Smooth muscle cell (in vitro differentiated cells): ENCODE results near the gene ZNF619. TPM values are rescaled to one million over a fixed set of nuclear protein-coding genes. Genes with fewer than 3 reads are reported as not detected.

Experiments
- DNase-seq: peaks from one replicate; lab custom pipeline; 2025; ENCODE audit not compliant: unreplicated experiment; lab: John Stamatoyannopoulos, UW
- H2AFZ ChIP-seq: fragments of 200-600 bp; sonication (generic); 2 replicates; pipeline ENCODE4 v1.6.0; 2016; ENCODE audit warnings: antibody characterized with exemption, low read depth, mild to moderate bottlenecking
- H3F3A ChIP-seq: fragments of 200-600 bp; sonication (generic); 2 replicates; pipeline ENCODE4 v1.6.0; 2017; ENCODE audit warnings: antibody characterized with exemption, low read depth
- H3K27ac ChIP-seq: fragments of 200-600 bp; sonication (generic); 2 replicates; pipeline ENCODE4 v1.5.1; 2016; ENCODE audit warnings: low read depth, mild to moderate bottlenecking
- H3K27me3 ChIP-seq: fragments of 200-600 bp; sonication (generic); 2 replicates; pipeline ENCODE4 v1.6.1; 2016; ENCODE audit warnings: low read depth, mild to moderate bottlenecking
- H3K36me3 ChIP-seq: fragments of 200-600 bp; sonication (generic); 2 replicates; pipeline ENCODE4 v1.5.1; 2016; ENCODE audit warnings: low read depth
- H3K4me1 ChIP-seq: fragments of 200-600 bp; sonication (generic); 2 replicates; pipeline ENCODE4 v1.5.1; 2016; ENCODE audit warnings: low read depth
- H3K4me2 ChIP-seq: fragments of 200-600 bp; sonication (generic); 2 replicates; pipeline ENCODE4 v1.6.0; 2016; ENCODE audit warnings: mild to moderate bottlenecking
- H3K4me3 ChIP-seq: fragments of 200-600 bp; sonication (generic); 2 replicates; pipeline ENCODE4 v1.5.1; 2016; ENCODE audit warnings: mild to moderate bottlenecking
- H3K79me2 ChIP-seq: fragments of 200-600 bp; sonication (generic); 2 replicates; pipeline ENCODE4 v1.6.0; 2016; ENCODE audit warnings: low read depth, mild to moderate bottlenecking
- H3K9ac ChIP-seq: fragments of 200-600 bp; sonication (generic); 2 replicates; pipeline ENCODE4 v1.6.0; 2016; ENCODE audit warnings: low read depth
- H3K9me3 ChIP-seq: fragments of 200-600 bp; sonication (generic); replicated peaks from 2 replicates; pipeline ENCODE4 v1.5.1; 2016; ENCODE audit warnings: low read depth
- H4K20me1 ChIP-seq: fragments of 200-600 bp; sonication (generic); 2 replicates; pipeline ENCODE4 v1.6.0; 2016; ENCODE audit warnings: low read depth
- WGBS: methylation state at CpG from one replicate; pipeline ENCODE4 v1.1.7; 2016; ENCODE audit warnings: low lambda C conversion rate; 5-methylcytosine and 5-hydroxymethylcytosine counted together
- polyA plus RNA-seq: library from polyadenylated mRNA; unstranded; fragments of >200 nt; fragmentation: Nextera tagmentation; extraction: Ambion mirVana; gene quantifications from 2 replicates; pipeline ENCODE4 v1.2.1, GENCODE V29; 2016
- total RNA-seq: library from RNA; depleted of rRNA; stranded (reverse); fragments of >200 nt; gene quantifications from 2 replicates; pipeline ENCODE4 v1.2.3, GENCODE V29; 2014
- TF ChIP-seq, protein P1 (sequence below): fragments of 200-600 bp; sonication (generic); IDR thresholded peaks from 2 replicates; pipeline ENCODE4 v1.5.1; 2017; ENCODE audit warnings: borderline replicate concordance, mild to moderate bottlenecking, antibody characterized with exemption; ENCODE audit not compliant: insufficient read depth, poor library complexity, severe bottlenecking

The ZNF619 gene
- total and polyA plus RNA-seq, 2 experiments from 2014 or later, result 0.70 to 2.5 TPM

DNA sequence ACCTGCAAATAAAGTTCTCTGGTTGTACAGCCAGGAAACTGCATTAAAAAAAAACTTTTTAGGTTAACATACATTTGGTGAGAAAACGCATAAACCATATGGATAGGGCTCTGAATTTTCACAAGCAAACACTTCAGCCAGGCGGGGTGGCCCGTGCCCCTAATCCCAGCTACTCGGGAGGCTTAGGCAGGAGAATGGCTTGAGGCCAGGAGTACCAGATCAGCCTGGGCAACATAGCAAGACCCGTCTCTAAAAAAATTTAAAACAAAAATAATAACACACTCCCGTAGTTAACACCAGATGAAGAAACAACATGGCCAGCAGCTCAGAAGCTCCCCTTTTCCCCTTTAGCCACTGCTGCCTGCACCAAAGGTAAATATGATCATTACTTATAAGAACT, 23.0 kb upstream of the ZNF619 start:
- no peaks in the 10 kb centered on the region for H3K27me3 ChIP-seq
- H3K4me2 ChIP-seq, result peak overlapping the region; percentile 95
- H3K9me3 ChIP-seq, result no peaks in the 10 kb centered on the region
- H3K4me3 ChIP-seq, result peak overlapping the region; percentile 63
- H3K9ac ChIP-seq, result peak overlapping the region; percentile 63
- no peak for DNase-seq
- H3K36me3 ChIP-seq, result no peaks in the 10 kb centered on the region
- 55% methylated on average over 6 of the region's 6 CpGs for WGBS
- peaks cover 15% of the 10 kb centered on the region for H4K20me1 ChIP-seq
- H3K4me1 ChIP-seq, result peaks cover 15% of the 10 kb centered on the region
- H3K79me2 ChIP-seq, result peaks cover 18% of the 10 kb centered on the region
- peak overlapping the region; percentile 83 for H3K27ac ChIP-seq
- H3F3A ChIP-seq, result peaks cover under 1% of the 10 kb centered on the region
- TF ChIP-seq, protein P1, sequence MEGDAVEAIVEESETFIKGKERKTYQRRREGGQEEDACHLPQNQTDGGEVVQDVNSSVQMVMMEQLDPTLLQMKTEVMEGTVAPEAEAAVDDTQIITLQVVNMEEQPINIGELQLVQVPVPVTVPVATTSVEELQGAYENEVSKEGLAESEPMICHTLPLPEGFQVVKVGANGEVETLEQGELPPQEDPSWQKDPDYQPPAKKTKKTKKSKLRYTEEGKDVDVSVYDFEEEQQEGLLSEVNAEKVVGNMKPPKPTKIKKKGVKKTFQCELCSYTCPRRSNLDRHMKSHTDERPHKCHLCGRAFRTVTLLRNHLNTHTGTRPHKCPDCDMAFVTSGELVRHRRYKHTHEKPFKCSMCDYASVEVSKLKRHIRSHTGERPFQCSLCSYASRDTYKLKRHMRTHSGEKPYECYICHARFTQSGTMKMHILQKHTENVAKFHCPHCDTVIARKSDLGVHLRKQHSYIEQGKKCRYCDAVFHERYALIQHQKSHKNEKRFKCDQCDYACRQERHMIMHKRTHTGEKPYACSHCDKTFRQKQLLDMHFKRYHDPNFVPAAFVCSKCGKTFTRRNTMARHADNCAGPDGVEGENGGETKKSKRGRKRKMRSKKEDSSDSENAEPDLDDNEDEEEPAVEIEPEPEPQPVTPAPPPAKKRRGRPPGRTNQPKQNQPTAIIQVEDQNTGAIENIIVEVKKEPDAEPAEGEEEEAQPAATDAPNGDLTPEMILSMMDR, result no peak
- H2AFZ ChIP-seq, result no peak overlapping the region

DNA sequence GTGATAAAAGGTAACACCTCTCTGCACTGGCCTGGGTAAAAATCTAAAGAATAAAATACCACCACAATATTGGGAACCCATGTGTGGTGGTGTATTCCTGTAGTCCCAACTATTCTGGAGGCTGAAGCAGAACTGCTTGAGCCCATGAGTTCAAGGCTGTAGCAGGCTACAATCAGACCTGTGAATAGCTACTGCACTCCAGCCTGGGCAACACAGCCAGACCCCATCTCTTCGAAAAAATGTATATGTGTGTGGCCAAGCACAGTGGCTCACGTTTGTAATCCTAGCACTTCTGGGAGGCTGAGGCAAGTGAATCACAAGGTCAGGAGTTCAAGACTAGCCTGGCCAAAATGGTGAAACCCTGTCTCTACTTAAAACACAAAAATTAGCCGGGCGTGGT, 21.6 kb upstream of the ZNF619 start:
- Histone ChIP-seq H3K9ac (no peak overlapping the region), H4K20me1 (peaks cover 28% of the 10 kb centered on the region), H3K27me3 (no peaks in the 10 kb centered on the region), H3K4me1 (peaks cover 15% of the 10 kb centered on the region), H2AFZ (no peak overlapping the region), H3K9me3 (no peaks in the 10 kb centered on the region), H3K4me2 (no peak overlapping the region), H3F3A (peaks cover 6% of the 10 kb centered on the region), H3K79me2 (peaks cover 23% of the 10 kb centered on the region), H3K27ac (no peak overlapping the region), H3K4me3 (no peak overlapping the region), H3K36me3 (no peaks in the 10 kb centered on the region)
- DNase-seq, result no peak
- TF ChIP-seq, protein P1, result no peak
- WGBS, result 90% methylated on average over 4 of the region's 4 CpGs

DNA sequence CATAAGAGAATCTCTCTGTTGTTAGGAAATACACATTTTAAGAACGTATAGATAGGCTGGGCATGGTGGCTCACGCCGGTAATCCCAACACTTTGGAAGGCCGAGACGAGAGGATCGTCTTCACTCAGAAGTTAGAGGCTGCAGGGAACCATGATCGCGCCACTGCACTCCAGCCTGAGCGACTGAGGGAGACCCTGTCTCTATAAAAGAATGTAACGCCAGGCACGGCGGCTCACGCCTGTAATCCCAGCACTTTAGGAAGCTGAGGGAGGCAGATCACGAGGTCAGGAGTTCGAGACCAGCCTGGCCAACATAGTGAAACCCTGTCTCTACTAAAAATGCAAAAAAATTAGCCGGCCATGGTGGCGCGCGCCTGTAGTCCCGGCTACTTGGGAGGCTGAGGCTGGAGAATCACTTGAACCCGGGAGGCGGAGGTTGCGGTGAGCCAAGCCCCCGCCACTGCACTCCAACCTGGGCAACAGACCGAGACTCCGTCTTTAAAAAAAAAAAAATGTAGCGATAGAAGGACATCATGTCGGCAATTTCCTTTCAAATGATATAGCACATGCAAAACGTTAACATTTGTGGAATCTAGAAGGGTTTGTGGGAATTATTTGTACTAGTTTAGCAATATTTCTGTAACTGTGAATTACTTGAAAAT, 20.5 kb upstream of the ZNF619 start:
- no peaks in the 10 kb centered on the region for H3K27me3 ChIP-seq
- peaks cover 15% of the 10 kb centered on the region for H3K4me1 ChIP-seq
- H3F3A ChIP-seq, result peaks cover 13% of the 10 kb centered on the region
- H2AFZ ChIP-seq, result peak overlapping the region; percentile 92
- 70% methylated on average over 29 of the region's 29 CpGs for WGBS
- peak overlapping the region; percentile 78 for H3K4me3 ChIP-seq
- peaks cover 23% of the 10 kb centered on the region for H3K79me2 ChIP-seq
- peaks cover 39% of the 10 kb centered on the region for H4K20me1 ChIP-seq
- H3K36me3 ChIP-seq, result no peaks in the 10 kb centered on the region
- peak overlapping the region; percentile 86 for H3K27ac ChIP-seq
- H3K9me3 ChIP-seq, result no peaks in the 10 kb centered on the region
- no peak for DNase-seq
- TF ChIP-seq, protein P1, result no peak
- H3K9ac ChIP-seq, result peak overlapping the region; percentile 86
- peak overlapping the region; percentile 93 for H3K4me2 ChIP-seq
